ENCODE measurements around the gene CCZ1B.
"Not testable (repeated sequence)": the region's sequence is repeated elsewhere in the genome, so short reads cannot be mapped to it uniquely, and the experiment has no call there.

Gene CCZ1B

DNA sequence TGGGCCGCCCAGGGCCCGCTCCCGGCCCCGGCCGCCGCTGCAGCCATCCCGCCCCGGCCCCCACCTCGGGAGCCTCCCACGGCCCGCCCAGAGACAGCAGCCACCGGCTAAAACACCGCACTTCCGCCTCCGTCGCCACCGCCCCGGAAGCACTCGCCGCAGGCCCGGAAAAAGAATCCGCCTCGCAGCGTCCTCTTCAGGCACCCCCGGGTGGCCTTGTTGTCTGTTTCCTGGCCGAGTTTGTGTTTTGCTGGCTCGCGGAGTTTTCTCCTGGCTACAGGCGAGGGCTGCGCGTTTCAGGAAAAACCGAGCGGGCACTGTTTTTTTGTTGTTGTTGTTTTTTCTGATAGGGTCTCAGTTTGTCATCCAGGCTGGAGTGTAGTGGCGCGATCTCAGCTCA, at the start of gene CCZ1B:
Gene CCZ1B (minus strand): TSS at position 125 of the 400 bp plus-strand sequence. CDS start 78 bp downstream, at position 47.
- DNase-seq = peak; percentile 75 to 83

DNA sequence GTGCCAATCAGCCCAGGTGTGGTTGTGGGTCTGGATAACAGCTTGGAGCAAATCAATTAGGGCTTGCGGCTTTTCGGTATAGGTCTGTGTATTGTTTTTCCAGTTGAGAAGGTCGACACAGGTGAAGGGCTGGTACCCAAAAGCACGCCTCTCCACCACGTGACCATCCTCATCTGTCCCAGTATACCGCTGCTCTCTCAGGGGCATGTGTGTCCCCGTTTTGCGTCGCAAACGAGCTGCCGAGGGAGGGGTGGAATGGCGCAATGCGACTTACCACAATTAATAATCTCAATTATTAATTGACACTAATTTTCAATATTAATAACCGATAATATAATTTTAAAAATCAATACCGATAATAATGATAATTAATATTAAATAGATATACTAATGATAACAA, 48.9 kb upstream of the CCZ1B start:
- not testable (repeated sequence) for DNase-seq

DNA sequence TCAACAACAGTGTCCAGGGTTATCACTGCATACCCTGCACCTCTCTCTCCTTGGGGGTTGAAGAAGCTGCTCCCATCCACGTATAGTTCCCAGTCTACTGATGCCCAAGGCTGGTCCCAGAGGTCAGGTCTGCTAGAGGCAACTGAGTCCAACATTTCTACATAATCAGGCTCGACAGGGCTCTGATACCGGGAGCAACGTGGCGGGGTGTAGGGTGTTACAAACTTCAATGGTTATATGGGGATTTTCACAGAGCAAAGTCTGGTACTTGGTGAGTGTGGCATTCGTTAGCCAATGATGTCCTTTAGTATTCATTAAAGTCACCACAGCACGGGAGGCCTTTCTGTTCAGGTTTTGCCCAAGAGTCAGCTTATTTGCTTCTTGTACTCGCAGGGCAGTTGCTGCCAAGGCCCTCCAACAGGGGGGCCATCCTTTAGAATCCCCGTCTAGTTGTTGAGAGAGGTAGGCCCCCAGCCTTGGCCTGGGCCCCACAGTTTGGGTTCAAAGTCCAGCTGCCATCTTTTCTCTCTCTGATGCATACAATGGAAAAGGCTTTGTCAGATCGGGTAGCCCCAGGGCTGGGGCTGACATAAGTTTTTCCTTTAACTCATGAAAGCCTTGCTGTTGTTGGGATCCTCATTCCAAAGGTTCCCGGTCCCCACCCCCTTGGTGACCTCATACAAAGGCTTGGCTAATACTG, 46.3 kb upstream of the CCZ1B start:
- DNase-seq = not testable (repeated sequence)

DNA sequence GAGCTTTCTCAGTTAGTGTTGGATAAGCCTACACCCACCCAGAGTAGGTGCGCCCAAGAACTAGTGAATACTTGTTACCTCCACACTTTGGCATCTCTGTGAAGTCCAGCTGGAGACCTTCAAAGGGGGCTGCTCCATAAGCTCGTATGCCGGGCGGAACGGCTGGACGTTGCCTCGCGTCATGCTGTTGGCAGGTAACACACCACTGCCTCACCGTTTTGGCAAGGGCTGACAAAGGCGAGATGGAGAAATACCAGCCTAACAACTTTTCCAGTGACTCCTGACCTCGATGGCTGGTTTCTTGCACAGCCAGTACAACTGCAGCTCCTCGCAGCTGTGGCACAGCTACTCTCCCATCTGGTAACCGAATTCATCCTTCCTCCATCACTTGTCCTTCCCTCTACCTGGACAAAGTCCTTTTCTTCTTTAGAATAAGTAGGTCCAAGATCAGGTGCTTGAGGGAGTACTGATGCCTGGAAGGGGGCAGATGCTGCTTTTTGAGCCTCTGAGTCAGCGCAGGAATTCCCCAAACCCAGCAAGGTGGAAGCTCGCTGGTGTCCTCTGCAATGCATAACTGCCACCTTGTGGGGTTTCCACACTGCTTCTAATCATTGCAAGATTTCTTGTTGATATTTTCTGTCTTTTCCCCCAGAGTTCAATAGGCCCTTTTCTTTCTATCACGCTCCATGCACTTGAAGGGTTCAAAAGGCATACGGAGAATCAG, 45.5 kb upstream of the CCZ1B start:
- not testable (repeated sequence) for DNase-seq

GRCh38 chr7:6864751-6865150, 38.7 kb upstream of the CCZ1B start:
- not testable (repeated sequence) for DNase-seq

GRCh38 chr7:6864188-6864587, 38.1 kb upstream of the CCZ1B start:
- DNase-seq = not testable (repeated sequence)

DNA sequence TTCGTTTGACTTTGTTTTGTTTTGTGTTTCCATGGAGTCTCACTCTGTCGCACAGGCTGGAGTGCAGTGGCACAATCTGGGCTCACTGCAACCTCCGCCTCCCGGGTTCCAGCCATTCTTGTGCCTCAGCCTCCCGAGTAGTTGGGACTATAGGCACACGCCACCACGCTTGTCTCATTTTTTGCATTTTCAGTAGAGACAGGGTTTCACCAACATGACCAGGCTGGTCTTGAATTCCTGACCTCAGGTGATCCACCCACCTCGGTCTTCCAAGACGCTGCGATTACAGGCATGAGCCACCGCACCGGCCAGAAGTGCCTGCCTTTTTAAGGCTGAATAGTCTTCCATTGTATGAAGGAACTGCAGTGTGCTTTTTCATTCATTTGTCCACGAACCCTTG, 36.8 kb upstream of the CCZ1B start:
- DNase-seq = not testable (repeated sequence)

- peak in 1 of 2 experiments; percentile 36 for DNase-seq
Observed at GRCh38 chr7:6857721-6858314, 31.7 kb upstream of the CCZ1B start.

DNA sequence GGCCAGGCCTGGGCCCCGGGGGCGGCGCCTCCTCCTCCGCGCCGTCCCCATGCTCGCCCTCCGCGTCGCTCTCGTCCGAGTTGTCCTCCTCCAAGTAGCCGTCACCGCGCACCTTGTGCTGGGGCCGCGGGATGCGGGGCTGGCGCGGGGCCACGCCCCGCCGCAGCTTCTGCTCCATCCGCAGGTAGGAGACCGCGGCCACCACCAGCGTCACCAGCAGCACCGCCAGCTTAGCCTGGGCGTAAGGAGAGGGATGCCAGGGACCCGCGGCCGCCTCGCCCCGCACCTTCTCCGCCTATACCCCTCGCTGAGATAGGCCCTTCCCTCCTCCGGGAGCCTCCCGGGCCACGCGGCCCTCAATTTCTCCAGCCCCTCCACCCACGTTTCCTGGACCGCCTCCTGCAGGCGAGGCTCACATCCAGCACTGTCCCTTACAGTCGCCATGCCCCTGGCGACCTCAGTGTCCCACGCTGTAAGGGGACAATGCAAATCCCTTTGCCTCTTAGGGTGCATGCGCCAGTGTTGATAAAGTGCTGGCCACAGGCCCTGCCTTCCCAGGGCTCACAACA, 29.6 kb upstream of the CCZ1B start:
- DNase-seq = not testable (repeated sequence)

DNA sequence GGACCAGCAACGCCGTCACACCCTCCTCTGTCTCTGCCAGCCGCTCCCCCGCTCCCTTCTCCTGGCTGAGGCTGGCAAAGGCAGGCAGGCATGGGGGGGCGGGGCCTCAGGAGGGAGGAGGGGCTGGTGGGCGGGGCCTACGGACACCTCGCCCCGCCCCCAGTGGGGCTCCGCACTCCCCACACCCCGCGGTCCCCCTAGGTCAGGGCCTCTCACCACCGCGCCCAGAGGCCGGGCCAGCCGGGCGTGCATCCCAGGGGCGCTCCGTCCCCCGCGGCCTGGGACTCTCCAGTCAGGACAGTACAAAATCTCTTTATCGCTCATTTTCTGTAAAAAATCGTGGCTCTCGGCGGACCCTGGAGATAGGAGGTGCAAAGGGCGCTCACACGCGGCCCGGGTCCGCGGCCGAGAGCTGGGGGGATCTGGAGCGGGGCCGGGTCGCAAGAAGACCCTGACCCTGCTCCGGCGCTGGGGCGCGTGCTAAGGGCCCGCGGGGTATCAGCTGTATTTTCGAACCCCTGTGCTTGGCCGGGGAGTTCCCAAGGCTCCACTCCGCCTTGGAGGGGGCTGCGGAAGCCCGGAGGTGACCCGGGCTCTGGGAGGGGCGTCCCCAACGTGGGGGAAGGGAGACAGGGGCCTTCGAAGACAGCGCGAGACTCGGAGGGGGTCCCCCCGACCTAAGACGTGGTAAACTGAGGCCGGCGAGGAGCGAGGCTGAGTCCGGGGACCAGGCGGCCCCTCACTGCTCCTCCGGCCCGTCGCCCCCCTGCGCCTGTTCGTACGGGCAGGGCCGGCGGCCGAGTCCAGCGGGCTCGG, 28.9 kb upstream of the CCZ1B start:
- DNase-seq = not testable (repeated sequence)

- DNase-seq = not testable (repeated sequence)
Observed at GRCh38 chr7:6853681-6854080, 27.6 kb upstream of the CCZ1B start.

- not testable (repeated sequence) for DNase-seq
Observed at GRCh38 chr7:6849127-6849526, 23.1 kb upstream of the CCZ1B start.

GRCh38 chr7:6847751-6848150, 21.7 kb upstream of the CCZ1B start:
- DNase-seq = not testable (repeated sequence)

- DNase-seq = not testable (repeated sequence)
Observed at GRCh38 chr7:6845971-6846449, 19.9 kb upstream of the CCZ1B start.

- DNase-seq = not testable (repeated sequence)
Observed at GRCh38 chr7:6843654-6844053, 17.6 kb upstream of the CCZ1B start.

DNA sequence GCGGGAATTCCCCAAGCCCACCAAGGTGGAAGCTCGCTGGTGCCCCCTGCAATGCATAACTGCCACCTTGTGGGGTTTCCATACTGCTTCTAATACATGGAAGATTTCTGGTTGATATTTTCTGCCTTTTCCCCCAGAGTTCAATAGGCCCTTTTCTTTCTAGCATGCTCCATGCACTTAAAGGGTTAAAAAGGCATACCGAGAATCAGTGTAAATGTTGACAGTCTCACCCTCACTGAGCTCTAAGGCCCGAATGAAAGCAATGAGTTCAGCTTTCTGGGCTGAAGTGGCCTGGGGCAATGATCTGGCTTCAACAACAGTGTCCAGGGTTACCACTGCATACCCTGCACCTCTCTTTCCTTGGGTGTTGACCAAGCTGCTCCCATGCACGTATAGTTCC, 17.0 kb upstream of the CCZ1B start:
- not testable (repeated sequence) for DNase-seq

DNA sequence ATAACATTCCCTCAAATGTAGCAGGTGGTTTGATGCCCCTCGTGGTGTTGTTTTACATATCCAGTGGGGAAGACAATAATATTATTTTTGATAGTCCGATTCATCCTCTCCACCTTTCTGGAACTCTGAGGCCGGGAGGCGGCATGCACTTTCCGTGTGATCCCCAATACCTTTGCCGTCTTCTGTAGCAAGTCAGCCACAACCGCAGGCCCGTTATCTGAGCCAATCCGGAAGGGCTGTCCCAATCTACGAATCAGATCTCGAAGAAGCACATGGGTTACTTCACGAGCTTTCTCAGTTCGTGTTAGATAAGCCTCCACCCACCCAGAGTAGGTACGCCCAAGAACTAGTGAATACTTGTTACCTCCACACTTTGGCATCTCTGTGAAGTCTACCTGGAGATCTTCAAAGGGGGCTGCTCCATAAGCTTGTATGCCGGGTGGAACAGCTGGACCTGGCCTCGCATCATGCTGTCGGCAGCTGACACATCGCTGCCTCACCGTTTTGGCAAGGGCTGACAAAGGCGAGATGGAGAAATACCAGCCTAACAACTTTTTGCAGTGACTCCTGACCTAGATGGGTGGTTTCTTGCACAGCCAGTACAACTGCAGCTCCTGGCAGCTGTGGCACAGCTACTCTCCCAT, 16.3 kb upstream of the CCZ1B start:
- not testable (repeated sequence) for DNase-seq

- not testable (repeated sequence) for DNase-seq
Observed at GRCh38 chr7:6837081-6837480, 11.0 kb upstream of the CCZ1B start.

DNA sequence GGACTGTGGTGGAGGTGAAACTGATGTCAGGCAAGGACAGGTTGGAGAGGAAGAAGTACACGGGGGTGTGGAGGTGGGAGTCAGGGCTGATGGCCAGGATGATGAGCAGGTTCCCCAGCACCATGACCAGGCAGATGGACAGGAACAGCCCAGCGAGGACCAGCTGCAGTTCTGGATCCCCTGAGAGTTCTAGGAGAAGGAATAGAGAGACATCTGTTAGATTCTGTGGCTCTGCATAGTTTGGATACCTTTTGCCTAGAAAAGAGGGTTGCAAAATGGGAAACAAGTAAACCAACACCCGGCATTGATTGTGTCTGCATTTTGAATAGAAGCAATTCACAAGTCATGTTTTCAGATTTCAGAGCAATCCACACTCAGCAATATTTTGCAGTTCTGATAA, 9.4 kb upstream of the CCZ1B start:
- DNase-seq = not testable (repeated sequence)

GRCh38 chr7:6833636-6834035, 7.6 kb upstream of the CCZ1B start:
- no peak for DNase-seq

- no peak for DNase-seq
Observed at GRCh38 chr7:6831018-6831725, 5.1 kb upstream of the CCZ1B start.
